LoVo (cell line): ENCODE measurements around the gene TUBB1.

ENCODE experiments used
- DNase-seq: peaks from one replicate; pipeline ENCODE4 v3.0.0-alpha.2; 2016; ENCODE audit warnings: low spot score

TUBB1 gene

DNA sequence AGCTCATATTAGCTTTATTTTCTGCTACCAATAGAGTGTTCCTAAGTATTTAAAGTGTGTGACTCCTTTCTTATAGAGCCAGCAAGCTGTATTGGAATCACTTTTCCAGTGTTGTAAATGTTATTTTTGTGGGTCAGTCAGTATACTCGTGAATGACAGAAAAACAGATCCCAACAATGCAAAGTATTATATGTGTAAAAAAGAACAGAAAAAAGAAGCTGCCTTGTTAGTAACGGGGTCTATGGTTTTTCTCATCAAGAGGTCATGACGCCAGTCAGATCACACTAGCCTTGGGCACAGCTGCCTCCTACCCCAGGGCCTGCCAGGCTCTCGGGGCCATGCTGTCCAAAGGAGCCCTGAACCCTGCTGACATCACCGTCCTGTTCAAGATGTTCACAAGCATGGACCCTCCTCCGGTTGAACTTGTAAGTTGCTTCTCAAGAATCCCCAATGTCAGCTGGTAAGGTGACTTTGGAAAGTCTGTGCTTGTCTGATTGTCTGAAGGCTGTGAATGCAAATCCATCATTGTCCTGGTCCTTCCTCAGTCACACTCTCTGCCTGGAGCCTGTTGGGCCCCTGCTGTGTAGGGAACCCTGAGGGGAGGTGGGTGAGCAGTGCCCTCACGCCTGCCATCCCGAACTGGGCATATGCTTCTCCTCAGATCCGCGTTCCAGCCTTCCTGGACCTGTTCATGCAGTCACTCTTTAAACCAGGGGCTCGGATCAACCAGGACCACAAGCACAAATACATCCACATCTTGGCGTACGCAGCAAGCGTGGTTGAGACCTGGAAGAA, 28.4 kb upstream of the TUBB1 start:
- no peak for DNase-seq

DNA sequence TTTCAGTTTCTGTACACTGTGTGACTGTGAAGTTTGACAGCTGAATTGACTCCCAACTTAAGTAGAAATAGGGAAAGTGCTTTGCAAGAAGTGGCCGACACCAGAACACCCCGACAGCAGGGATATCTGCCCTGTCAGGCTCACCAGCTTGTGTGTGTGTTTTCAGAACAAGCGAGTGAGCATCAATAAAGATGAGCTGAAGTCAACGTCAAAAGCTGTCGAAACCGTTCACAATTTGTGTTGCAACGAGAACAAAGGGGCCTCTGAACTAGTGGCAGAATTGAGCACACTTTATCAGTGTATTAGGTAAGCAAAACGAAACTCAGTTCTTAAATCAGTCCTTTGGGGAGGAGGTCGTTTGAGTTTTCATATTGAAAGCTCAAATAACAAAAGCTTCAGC, 27.5 kb upstream of the TUBB1 start:
- DNase-seq: no peak

DNA sequence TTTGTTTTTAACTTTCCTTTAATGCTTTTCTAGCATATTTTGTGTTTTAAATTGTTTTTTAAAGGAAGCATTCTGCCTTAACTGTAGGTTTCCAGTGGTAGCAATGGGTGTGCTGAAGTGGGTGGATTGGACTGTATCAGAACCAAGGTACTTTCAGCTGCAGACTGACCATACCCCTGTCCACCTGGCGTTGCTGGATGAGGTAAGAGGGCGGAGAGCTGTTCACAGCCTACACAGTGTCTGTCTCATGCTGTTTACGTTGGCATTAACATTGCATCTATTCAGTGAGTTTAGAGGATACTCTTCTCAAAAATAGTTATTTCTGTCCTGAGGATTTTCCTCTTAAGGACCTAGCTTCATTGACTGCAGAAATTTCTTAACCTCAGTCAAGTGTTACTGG, 26.3 kb upstream of the TUBB1 start:
- DNase-seq: no peak

DNA sequence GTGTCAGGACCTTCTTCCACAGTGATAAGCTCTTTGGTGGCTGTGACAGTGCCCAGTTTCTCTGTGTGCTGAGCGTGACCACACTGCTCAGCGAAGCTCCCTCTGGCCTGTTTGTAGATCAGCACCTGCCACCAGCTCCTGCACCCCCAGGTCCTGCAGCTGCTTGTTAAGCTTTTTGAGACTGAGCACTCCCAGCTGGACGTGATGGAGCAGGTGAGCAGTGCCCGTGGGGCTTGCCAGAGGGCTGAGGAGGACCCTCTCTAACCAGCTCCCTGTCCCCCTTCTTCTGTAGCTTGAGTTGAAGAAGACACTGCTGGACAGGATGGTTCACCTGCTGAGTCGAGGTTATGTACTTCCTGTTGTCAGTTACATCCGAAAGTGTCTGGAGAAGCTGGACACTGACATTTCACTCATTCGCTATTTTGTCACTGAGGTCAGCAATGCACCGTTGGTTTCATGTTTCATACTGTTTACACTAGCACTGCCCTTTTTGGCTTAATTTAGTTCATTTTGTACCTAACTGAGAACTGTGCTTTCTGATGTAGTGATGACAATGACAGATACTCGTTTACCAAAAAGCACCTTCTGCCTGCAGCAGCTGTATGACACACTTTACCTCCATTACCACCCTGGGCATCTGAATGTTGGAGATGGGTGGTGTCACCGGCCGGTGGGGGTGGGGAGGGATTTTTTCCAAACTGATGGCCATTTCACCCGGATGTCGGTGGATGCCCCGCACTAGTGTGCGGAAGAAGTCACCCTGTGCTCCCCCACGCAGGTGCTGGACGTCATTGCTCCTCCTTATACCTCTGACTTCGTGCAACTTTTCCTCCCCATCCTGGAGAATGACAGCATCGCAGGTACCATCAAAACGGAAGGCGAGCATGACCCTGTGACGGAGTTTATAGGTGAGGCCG, 25.6 kb upstream of the TUBB1 start:
- DNase-seq: no peak

DNA sequence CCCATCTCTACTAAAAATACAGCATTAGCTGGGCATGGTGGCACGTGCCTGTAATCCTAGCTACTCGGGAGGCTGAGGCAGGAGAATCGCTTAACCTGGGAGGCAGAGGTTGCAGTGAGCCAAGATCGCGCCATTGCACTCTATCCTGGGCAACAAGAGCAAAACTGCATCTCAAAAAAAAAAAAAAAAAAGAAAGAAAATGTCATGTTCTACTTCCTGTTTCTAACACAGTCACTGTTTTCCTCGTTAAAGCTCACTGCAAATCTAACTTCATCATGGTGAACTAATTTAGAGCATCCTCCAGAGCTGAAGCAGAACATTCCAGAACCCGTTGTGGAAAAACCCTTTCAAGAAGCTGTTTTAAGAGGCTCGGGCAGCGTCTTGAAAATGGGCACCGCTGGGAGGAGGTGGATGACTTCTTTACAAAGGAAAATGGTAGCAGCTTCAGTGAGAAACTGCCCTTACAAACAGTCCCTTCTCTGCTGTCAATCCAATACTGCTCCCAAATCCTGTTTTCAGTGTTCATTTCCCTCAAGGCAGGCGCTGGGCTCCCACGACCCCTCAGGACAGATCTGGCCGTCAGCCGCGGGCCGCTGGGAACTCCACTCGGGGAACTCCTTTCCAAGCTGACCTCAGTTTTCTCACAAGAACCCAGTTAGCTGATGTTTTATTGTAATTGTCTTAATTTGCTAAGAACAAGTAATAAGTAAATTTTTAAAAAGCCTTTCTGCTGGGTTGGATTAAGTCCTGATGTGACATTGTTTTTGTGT, 24.7 kb upstream of the TUBB1 start:
- no peak for DNase-seq

DNA sequence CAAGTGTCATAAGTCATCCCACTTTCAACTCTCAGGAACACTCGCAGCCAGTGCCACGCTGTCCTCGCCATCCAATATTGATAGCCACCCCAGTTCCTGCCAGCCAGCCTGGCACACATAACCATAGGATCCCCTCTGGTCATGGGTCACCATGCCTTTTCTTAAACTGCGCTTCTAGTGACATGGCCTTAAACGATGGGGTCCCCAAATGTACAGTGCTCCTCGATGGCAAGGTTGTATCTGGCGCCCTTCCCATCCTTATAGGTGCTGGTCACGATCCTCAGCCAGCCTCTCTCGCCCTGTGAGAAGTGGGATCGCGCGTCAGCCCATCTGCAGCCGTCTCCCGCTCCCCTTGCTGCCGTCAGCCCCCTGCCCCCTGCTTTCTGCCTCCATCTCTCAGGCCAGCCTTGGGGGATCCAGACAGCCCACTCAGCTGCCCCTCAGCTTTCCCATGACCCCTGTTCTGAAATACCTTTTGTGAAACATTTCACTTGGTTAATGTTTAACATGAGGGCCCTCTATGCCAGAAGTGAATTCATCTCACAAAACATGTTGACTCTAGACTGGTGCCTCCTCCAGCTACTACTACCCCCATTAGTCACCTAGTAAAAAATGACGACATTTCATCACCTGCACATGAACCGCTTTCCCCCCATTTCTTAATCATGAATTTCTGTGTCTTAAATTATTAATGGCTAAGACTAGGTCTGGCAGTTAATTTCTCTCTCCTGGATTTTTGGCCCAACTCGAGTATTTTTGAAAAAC, 23.6 kb upstream of the TUBB1 start:
- DNase-seq: no peak

DNA sequence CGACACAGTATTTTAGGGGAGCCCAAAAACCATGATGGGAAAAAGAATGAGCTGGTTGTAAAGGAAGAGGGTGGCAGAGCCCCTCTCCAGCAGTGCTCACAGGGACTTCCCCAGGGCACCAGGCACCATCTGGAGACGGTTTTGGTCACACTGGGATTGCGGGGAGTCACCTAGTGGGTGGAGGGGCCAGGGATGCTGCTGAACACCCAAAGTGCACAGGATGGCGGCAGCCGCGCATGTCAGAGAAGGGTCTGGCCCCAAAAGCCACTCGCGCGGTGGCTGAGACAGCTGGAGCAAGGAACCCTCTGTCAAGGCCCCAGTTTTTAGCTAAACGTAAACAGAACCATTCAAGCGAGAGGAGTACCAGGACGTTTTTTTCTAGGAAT, 23.0 kb upstream of the TUBB1 start:
- no peak for DNase-seq

DNA sequence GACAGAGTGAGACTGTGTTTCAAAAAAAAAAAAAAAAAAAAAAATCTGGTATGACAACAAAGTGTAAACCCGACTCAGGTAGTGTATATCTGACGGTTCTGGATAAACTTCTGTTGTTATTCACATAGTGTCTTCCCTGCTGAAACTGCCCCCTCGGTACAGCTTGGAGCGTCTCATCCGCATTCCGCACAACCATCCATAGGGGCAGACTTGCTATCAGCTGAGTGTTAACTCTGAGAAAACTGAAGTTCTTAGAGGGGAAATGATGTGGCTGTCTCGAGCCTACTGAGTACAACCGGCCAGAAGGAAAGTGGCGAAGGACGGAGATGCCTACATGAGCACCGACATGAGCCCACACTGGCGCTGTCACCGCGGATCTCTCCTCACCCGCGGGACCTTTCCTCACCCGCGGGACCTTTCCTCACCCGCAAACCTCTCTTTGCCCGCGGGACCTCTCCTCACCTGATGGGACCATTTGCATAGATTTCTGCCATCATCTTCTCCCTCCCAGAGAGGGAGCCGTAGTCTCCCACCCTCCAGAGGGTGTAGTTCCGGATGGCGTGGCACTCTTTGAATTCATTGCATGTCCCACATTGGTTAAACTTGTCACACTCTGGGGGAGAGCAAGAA, 22.0 kb upstream of the TUBB1 start:
- no peak for DNase-seq

DNA sequence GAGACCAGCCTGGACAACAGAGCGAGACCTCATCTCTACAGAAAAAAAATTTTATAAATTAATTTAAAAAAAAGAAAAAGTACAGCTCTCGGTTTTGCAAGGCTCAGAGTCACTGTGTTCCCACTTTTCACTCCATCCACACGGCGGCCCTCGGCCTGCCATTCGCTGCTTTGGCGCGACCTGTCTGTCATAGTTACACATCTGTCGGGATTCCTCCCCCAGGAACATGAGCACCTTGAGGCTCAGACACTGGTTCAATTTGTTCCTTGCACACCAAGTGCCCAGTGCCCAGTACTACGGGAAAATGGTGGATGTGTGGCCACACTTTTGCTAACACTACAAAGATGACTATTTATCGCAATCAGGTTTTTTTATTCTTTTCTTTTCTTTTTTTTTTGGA, 20.6 kb upstream of the TUBB1 start:
- no peak for DNase-seq

DNA sequence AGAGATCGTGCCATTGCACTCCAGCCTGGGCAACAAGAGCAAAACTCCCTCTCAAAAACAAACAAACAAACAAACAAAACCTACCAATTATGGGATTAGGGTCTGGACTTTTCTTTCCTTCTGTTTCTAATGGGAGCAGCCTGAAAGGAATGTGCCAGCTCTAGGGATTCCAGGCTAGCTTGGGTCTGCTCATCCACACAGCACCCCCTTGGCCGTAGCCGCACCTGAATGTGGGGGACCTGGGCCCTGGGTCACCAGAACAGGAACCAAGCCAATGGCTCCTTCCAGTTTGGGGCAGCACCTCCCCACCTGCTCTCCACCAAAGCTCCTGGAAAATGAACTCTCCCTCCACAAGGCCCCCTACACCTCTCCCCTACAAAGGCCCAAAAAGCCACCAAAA, 18.9 kb upstream of the TUBB1 start:
- DNase-seq: no peak

DNA sequence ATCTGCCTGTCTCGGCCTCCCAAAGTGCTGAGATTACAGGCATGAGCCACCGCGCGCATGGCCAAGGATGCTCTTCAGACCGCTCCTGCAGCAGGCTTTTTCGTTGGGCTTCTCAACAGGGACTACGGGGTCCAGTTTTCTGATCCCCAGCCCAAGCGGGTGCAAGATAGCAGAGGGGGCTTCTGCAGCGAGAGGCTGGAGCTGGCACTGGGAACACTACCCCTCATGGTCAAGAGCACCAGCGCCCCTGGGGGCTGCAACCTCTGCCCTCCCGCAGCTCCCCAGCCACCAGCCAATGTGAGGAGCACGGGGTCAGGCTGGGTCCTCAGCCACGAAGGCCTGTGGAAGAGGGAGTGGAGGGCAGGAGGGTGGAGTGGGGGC, 18.2 kb upstream of the TUBB1 start:
- no peak for DNase-seq

DNA sequence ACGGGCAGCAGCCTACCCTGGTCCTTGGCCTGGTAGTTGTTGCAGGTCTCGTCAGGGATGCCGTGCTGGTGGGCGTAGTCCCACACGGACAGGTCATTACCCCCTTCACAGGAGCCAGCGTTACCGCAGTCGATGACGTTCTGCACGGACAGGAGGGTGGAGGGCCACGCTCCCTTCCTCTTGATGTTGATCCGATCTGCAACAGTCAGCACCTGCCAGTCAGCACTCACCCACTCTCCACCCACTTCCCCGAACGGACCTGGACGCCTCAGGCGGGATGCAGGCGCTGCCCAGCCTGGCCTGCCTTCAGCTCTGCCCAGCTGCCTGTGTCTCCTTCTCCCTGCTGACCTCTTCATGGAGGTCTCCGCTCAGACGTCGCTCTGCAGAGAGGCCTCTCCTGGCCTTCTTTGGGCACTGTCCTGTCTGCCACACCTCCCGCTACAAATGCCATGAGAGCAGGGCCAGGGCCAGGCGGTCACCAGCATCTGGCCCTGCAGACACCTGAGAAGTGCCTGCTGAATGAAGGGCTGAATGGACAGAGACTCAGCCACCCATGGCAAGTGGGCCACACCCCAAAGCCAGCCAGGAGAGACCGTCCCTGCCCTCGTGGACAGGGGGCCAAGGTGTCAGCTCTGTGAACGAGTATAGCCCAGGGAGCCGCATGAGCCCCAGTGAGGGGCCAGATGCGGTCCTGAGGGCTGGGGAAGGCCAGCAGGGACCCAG, 17.6 kb upstream of the TUBB1 start:
- DNase-seq: no peak

DNA sequence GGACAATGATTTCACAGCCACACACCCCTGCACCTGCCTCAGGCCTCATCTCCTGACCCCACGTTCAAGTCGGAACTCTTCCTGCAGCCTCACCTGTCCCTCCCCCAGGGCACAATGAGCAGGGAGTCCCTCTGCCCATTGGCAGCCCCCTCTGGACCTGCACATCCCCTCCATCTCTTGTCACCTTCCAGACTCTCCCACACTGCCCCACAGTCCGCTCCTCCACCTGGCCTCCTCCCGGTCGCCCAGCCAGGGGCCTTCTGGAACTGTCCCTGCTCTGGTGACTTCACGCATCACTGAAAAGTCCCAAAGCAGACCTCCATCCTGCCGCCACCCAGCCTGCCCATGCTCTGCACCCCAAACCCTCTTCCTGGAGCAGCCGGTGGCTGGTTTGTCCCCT, 16.8 kb upstream of the TUBB1 start:
- DNase-seq: no peak

DNA sequence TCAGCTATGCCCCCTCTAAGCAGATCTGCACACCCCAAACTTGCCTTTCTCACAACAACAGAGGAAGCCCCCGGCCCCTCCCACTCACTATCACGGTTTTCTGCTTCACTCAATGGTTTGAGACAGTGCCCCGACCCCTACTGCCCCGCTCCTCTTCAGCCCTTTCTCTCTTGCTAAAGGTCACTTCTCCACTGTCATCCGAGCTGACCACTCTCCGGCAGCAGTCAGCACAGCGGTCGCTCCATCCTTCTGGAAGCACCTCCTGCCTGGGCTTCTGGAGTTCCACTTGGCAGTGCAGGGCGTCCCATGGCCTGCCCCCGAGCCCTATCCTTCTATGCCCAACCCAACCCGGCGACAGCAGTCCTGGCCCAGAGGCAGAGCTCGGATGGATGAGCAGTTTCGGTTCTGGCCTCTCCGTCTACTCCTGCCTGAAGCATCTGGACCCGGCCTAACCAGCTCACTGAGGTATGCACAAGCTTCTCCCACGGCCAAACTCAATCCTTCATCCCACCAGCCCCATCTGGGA, 16.3 kb upstream of the TUBB1 start:
- DNase-seq: no peak

DNA sequence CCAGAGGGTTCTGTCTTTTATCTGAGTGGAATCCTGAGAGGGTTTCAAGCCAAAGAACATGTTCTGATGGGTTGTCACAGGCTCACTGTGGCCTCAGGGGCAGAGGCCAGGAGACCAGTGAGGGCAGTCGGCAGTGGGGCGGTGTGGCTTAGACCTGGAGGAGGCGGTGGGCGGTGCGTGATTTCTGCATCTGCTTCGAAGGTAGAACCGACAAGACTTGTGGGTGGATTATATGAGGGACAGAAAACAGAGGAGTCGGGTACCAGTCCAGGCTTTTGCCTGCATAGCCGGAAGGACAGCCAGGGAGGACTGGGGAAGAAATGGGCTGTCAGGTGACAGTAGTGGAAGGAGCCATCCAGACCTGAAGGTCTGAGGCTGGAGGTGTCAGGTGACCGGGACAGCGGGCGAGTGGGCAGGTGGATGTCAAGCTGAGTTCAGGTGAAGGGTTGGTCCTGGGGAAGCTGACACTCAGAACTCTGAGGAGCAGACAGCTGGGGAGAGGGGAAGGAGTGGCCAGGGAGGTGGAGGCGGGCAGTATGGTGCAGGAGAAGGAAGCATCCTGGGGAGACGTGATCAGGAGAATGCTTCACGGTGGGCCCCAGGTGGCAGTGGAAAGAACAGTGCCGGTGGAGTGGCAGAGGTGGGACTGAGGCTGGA, 15.3 kb upstream of the TUBB1 start:
- DNase-seq: no peak

DNA sequence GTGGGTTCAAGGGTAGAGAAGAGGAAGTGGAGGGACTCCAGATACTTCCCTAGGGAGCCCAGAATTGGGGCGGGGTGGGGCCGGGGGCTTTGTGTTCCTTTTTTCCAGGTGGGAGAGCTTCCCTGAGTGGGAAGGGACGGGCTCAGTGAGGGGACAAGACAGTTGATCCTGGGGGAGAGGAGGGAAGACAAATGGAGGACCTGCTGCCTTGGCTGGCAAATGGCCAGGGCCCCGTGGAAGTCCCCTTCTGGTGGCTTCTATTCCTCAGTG, 14.8 kb upstream of the TUBB1 start:
- no peak for DNase-seq

DNA sequence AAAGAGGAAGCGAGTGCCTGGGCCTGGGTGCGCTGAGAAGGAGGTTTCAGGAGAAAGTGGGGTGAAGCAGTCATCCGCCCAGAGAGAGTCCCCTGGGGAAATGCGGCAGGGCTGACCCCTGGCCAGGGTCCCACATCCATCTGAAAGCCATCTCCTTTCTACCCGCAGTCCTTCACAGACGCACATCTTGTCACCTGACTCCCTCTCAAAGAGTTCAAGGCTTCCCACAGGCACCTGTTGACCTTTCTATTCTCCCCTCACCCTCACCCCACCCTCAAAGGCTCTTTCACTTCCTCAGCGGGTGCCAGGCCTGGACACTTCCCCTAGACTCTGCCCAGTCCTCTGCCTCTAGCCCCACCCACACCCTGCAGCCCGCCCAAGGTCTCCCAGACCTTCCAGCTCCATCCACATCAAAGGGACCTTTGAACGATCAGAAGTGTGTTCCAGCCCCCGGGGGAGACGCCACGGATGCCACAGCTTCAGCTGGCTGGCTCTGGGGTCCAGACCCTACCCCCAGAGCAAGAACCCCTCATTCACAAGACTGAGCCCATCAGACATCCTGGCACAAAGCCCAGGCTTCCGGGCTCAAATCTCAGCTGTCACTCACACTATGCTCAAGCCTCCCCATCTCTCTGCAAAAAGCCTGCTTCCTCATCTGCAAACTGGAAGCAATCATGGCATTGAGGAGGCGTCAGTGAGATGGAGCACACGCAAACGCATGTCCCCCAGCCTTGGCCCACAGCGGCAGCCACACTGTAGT, 14.3 kb upstream of the TUBB1 start:
- DNase-seq: no peak

DNA sequence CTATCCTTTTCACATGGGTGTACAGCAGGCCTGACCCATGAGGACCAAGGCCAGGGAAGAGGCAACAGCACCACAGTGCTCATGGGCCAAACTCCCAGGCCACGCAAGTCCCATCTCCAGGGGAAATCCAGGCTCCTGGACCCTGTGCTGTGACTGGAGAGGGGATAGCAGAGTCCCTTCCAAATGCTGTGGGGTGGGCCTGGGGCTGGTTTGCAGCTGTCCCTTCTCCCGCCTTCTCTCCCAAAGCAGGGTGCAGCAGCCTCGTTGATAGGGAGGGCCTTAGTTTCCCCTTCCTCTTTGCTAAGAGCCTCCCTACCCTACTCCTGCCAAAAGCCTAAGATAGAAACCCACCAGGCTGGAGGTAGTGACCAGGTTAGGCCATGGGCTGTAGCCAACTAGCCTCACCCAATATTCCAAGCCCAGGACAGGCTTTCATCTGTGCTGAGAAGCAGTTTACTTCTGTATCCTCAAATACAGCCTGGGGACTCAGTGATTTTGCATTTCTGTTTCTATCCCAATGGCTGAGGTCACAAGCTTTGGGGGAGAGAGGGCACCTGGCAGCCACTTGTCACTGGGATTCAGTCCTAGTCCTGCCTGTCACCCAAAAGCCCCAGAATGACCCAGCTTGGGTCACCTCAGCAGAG, 13.6 kb upstream of the TUBB1 start:
- no peak for DNase-seq
